H1 (cell line): ENCODE data around the gene MAPK8IP2. TPM values are rescaled to one million over a fixed set of nuclear protein-coding genes. Genes with fewer than 3 reads are reported as not detected.

Experiments used
- CTCF ChIA-PET: fragments of 300-600 bp; sonication (Branson Sonifier 250); formaldehyde crosslinking; loops from one replicate; lab custom pipeline; 2021; ENCODE audit not compliant: partially characterized antibody; lab: Charles Lee
- POLR2A ChIA-PET: fragments of 300-600 bp; sonication (Branson Sonifier 250); formaldehyde crosslinking; loops from one replicate; lab custom pipeline; 2021; ENCODE audit warnings: inconsistent platforms; ENCODE audit not compliant: partially characterized antibody; lab: Charles Lee
- DNase-seq, 2 experiments: peaks; one replicate each; pipeline versions ENCODE4 v3.0.0 to v3.0.0-alpha.2; 2010 to 2022; ENCODE audit warnings: low spot score in 2 of 2, low read depth in 1 of 2, mixed read lengths in 1 of 2
- FAIRE-seq: peaks from 2 replicates; lab custom pipeline; 2011; peaks lifted over from hg19 to GRCh38; lab: Jason Lieb, UNC
- H2AFZ ChIP-seq: 2 replicates; pipeline ENCODE4 v1.8.1; 2012; ENCODE audit warnings: low read length, inconsistent platforms
- H2AK5ac ChIP-seq: 2 replicates; pipeline ENCODE4 v1.6.1; 2013; ENCODE audit warnings: low read depth, low read length
- H2BK120ac ChIP-seq: replicated peaks from 2 replicates; pipeline ENCODE3; 2013; ENCODE audit warnings: low read depth, low read length, inconsistent platforms
- H2BK12ac ChIP-seq: 2 replicates; pipeline ENCODE4 v1.6.1; 2013; ENCODE audit warnings: low read depth, low read length
- H2BK15ac ChIP-seq: 2 replicates; pipeline ENCODE4 v1.6.1; 2013; ENCODE audit warnings: low read length
- H2BK20ac ChIP-seq: 2 replicates; pipeline ENCODE4 v1.6.1; 2013; ENCODE audit warnings: low read length
- H2BK5ac ChIP-seq: 2 replicates; pipeline ENCODE4 v1.6.1; 2013; ENCODE audit warnings: low read depth, low read length
- H3K14ac ChIP-seq: 2 replicates; pipeline ENCODE4 v1.6.1; 2013; ENCODE audit warnings: inconsistent platforms; ENCODE audit not compliant: insufficient read length
- H3K18ac ChIP-seq: 2 replicates; pipeline ENCODE4 v1.6.1; 2013; ENCODE audit warnings: low read length; ENCODE audit errors: extremely low read depth
- H3K23ac ChIP-seq: 2 replicates; pipeline ENCODE4 v1.6.1; 2013; ENCODE audit warnings: inconsistent platforms; ENCODE audit not compliant: insufficient read length
- H3K23me2 ChIP-seq: 2 replicates; pipeline ENCODE4 v1.6.1; 2013; ENCODE audit warnings: low read depth, low read length
- H3K27ac ChIP-seq: 2 replicates; pipeline ENCODE4 v1.6.1; 2011; ENCODE audit warnings: low read depth, low read length, inconsistent platforms
- H3K27me3 ChIP-seq, 4 experiments: replicated peaks in 1 of 4; 1 replicate in 1 of 4; 2 replicates in 3 of 4; pipeline versions ENCODE4 v1.6.1 to v1.8.1; 2011 to 2013; ENCODE audit warnings: low read length in 3 of 4, mild to moderate bottlenecking in 3 of 4, inconsistent platforms in 2 of 4, mixed read lengths in 2 of 4, moderate library complexity in 1 of 4; ENCODE audit not compliant: control insufficient read depth in 3 of 4, insufficient read depth in 3 of 4; ENCODE audit errors: extremely low read depth in 1 of 4
- H3K36me3 ChIP-seq, 4 experiments: 2 replicates each; pipeline versions ENCODE4 v1.6.1 to v1.8.1; 2011 to 2013; ENCODE audit warnings: mild to moderate bottlenecking in 4 of 4, low read length in 3 of 4, moderate library complexity in 2 of 4, control low read depth in 1 of 4, inconsistent platforms in 1 of 4; ENCODE audit not compliant: insufficient read depth in 4 of 4, control insufficient read depth in 2 of 4
- H3K4ac ChIP-seq: replicated peaks from 2 replicates; pipeline ENCODE3; 2013; ENCODE audit warnings: low read length, low read depth, mixed read lengths, inconsistent platforms; ENCODE audit not compliant: insufficient read length
- H3K4me1 ChIP-seq, 4 experiments: replicated peaks in 1 of 4; 1 replicate in 1 of 4; 2 replicates in 3 of 4; pipeline versions ENCODE4 v1.6.1 to v1.8.1; 2011 to 2013; ENCODE audit warnings: low read length in 3 of 4, inconsistent platforms in 2 of 4, mixed read lengths in 1 of 4; ENCODE audit not compliant: insufficient read depth in 4 of 4, control insufficient read depth in 3 of 4
- H3K4me2 ChIP-seq, 2 experiments: 2 replicates each; pipeline versions ENCODE4 v1.6.1 to v1.8.1; 2011 to 2013; ENCODE audit warnings: low read depth in 2 of 2, low read length in 2 of 2, control low read depth in 1 of 2, inconsistent platforms in 1 of 2, mild to moderate bottlenecking in 1 of 2; ENCODE audit not compliant: insufficient read depth in 1 of 2
- H3K4me3 ChIP-seq, 4 experiments: fragments of 200-600, 300-600 bp in 1 of 4; sonication (generic), shearing (Covaris generic), sonication (Bioruptor Twin) in 1 of 4; 2 replicates each; pipeline versions ENCODE4 v1.5.1 to v1.8.1; 2011 to 2016; ENCODE audit warnings: low read length in 4 of 4, low read depth in 3 of 4, control low read depth in 2 of 4, inconsistent platforms in 2 of 4, mild to moderate bottlenecking in 2 of 4, mixed read lengths in 1 of 4, moderate library complexity in 1 of 4; ENCODE audit not compliant: insufficient read depth in 2 of 4; ENCODE audit errors: extremely low read depth in 1 of 4
- H3K56ac ChIP-seq: replicated peaks from 2 replicates; pipeline ENCODE3; 2013; ENCODE audit warnings: low read depth, mild to moderate bottlenecking, mixed read lengths, low read length, inconsistent platforms; ENCODE audit not compliant: insufficient read length
- H3K79me1 ChIP-seq: 2 replicates; pipeline ENCODE4 v1.6.1; 2013; ENCODE audit warnings: low read depth, low read length, control low read depth
- H3K79me2 ChIP-seq, 2 experiments: 2 replicates each; pipeline versions ENCODE4 v1.6.1 to v1.8.1; 2012 to 2013; ENCODE audit warnings: low read length in 2 of 2, mild to moderate bottlenecking in 2 of 2, inconsistent platforms in 1 of 2; ENCODE audit not compliant: insufficient read depth in 2 of 2, control insufficient read depth in 1 of 2
- H3K9ac ChIP-seq, 4 experiments: replicated peaks in 1 of 4; 1 replicate in 1 of 4; 2 replicates in 3 of 4; pipeline versions ENCODE4 v1.6.1 to v1.8.1; 2011 to 2013; ENCODE audit warnings: low read depth in 3 of 4, low read length in 3 of 4, control low read depth in 2 of 4, mild to moderate bottlenecking in 2 of 4, moderate library complexity in 2 of 4, inconsistent platforms in 1 of 4; ENCODE audit errors: extremely low read depth in 1 of 4
- H3K9me3 ChIP-seq, 2 experiments: 2 replicates each; pipeline versions ENCODE4 v1.6.1 to v1.8.1; 2012 to 2013; ENCODE audit warnings: mild to moderate bottlenecking in 2 of 2, moderate library complexity in 2 of 2, control low read depth in 1 of 2, inconsistent platforms in 1 of 2, low read depth in 1 of 2, low read length in 1 of 2, mixed read lengths in 1 of 2; ENCODE audit not compliant: insufficient read depth in 2 of 2
- H4K20me1 ChIP-seq, 2 experiments: replicated peaks in 1 of 2; 2 replicates each; pipeline versions ENCODE3 to v1.8.1; 2011 to 2013; ENCODE audit warnings: inconsistent platforms in 2 of 2, low read length in 2 of 2, mild to moderate bottlenecking in 1 of 2; ENCODE audit not compliant: insufficient read depth in 2 of 2, control insufficient read depth in 1 of 2
- H4K5ac ChIP-seq: 2 replicates; pipeline ENCODE4 v1.6.1; 2013; ENCODE audit warnings: low read length, low read depth, mixed read lengths, inconsistent platforms; ENCODE audit not compliant: insufficient read length
- H4K8ac ChIP-seq: 2 replicates; pipeline ENCODE4 v1.8.0; 2013; ENCODE audit warnings: mild to moderate bottlenecking, moderate library complexity, low read length, inconsistent platforms; ENCODE audit not compliant: insufficient read depth; ENCODE audit errors: extremely low read depth
- H4K91ac ChIP-seq: replicated peaks from 2 replicates; pipeline ENCODE3; 2013; ENCODE audit warnings: low read length, mixed read lengths, inconsistent platforms; ENCODE audit not compliant: insufficient read length
- CHD2 ChIP-seq: IDR thresholded peaks from 2 replicates; pipeline ENCODE4 v1.6.1; 2012; ENCODE audit warnings: low read length, improper control_type of control experiment
- CTCF ChIP-seq, 3 experiments: IDR thresholded peaks; 1 replicate in 2 of 3; 2 replicates in 1 of 3; pipeline versions ENCODE4 v1.5.1 to v1.6.1; 2011; ENCODE audit warnings: low read length in 3 of 3, mild to moderate bottlenecking in 3 of 3, inconsistent platforms in 2 of 3, low read depth in 1 of 3, moderate library complexity in 1 of 3; ENCODE audit not compliant: insufficient read depth in 1 of 3; ENCODE audit errors: control extremely low read depth in 1 of 3
- GABPA ChIP-seq: IDR thresholded peaks from 2 replicates; pipeline ENCODE4 v1.6.1; 2011; ENCODE audit warnings: mild to moderate bottlenecking, low read length, moderate library complexity, borderline replicate concordance; ENCODE audit not compliant: insufficient read depth
- RAD21 ChIP-seq, 2 experiments: IDR thresholded peaks in 1 of 2; conservative IDR thresholded peaks in 1 of 2; 2 replicates each; pipeline ENCODE4 v1.6.1; 2011; ENCODE audit warnings: low read depth in 2 of 2, low read length in 2 of 2, improper control_type of control experiment in 1 of 2, inconsistent platforms in 1 of 2, mild to moderate bottlenecking in 1 of 2, moderate library complexity in 1 of 2
- SAP30 ChIP-seq: fragments of 300-600 bp; sonication (generic); IDR thresholded peaks from 2 replicates; pipeline ENCODE4 v1.7.1; 2012; ENCODE audit warnings: low read length, moderate library complexity, mild to moderate bottlenecking, inconsistent platforms; ENCODE audit not compliant: insufficient read depth, insufficient replicate concordance
- WGBS, 2 experiments: shearing (Covaris generic) in 1 of 2; methylation state at CpG; one replicate each; pipeline versions ENCODE4 v1.1.6 to v1.1.7; 2013 to 2015; ENCODE audit warnings: low lambda C conversion rate in 2 of 2, mixed read lengths in 2 of 2, inconsistent platforms in 1 of 2, low coverage in 1 of 2, missing lambda C conversion rate in 1 of 2; ENCODE audit not compliant: insufficient replicate concordance in 2 of 2, insufficient coverage in 1 of 2, insufficient read length in 1 of 2; ENCODE audit errors: extremely low coverage in 1 of 2, missing lambda C conversion rate in 1 of 2; 5-methylcytosine and 5-hydroxymethylcytosine counted together
- polyA plus RNA-seq, 7 experiments: library from polyadenylated mRNA; depleted of rRNA in 3 of 7; stranded (reverse) in 5 of 7; unstranded in 2 of 7; fragments of >200 nt in 5 of 7; fragments of 200-250 nt in 2 of 7; gene quantifications; 1 replicate in 5 of 7; 2 replicates in 1 of 7; 4 replicates in 1 of 7; pipeline versions ENCODE4 v1.2.1 to v1.2.3, GENCODE V29; 2011 to 2013; ENCODE audit warnings: missing spikeins in 2 of 7, mixed read lengths in 2 of 7
- total RNA-seq: library from RNA; stranded (reverse); fragmentation: NEBNext Ultra II Directional; extraction: Animal tissue kit (Norgen Biotek cat#: 25700); gene quantifications from 2 replicates; pipeline ENCODE4 v1.2.1, GENCODE V29; 2021

The MAPK8IP2 gene
- total and polyA plus RNA-seq, 2 of the 8 experiments (the other 6 are each of a cell fraction or from before 2014, with no cell fraction given), result 1.5 to 5.5 TPM

GRCh38 chr22:50613291-50613981 lies 12.8 kb downstream of the MAPK8IP2 start:
- Histone ChIP-seq H3K18ac (no peak overlapping the region), H4K8ac (no peak overlapping the region), H2AK5ac (no peak overlapping the region), H3K4ac (no peak overlapping the region), H2BK20ac (no peak overlapping the region), H2BK5ac (no peak overlapping the region), H3K27ac (no peak overlapping the region), H2BK15ac (no peak overlapping the region; the same call in 1 of the 2 replicates), H3K79me2 (no peaks in the 10 kb centered on the region), H3K79me1 (no peaks in the 10 kb centered on the region), H3K23ac (no peak overlapping the region), H4K20me1 (no peaks in the 10 kb centered on the region), H3K23me2 (no peaks in the 10 kb centered on the region), H2AFZ (no peak overlapping the region), H2BK120ac (no peak overlapping the region), H3K4me3 (no peak overlapping the region), H3K56ac (no peak overlapping the region), H4K91ac (no peak overlapping the region), H3K4me2 (peak overlapping the region in 1 of 2 experiments; percentile 44; a peak in 1 of 4 replicates), H3K27me3 (peaks cover 0 to 7% (median 5%) of the 10 kb centered on the region in 4 experiments; a peak in 5 of 7 replicates), H3K36me3 (no peaks in the 10 kb centered on the region), H3K9ac (no peak overlapping the region), H3K14ac (no peak overlapping the region), H2BK12ac (peak overlapping the region; percentile 50; the same call in 1 of the 2 replicates), H4K5ac (no peak overlapping the region), H3K4me1 (peaks cover 0 to 13% (median 2%) of the 10 kb centered on the region in 4 experiments; a peak in 4 of 7 replicates), H3K9me3 (no peaks in the 10 kb centered on the region)
- peak in 1 of 2 experiments; percentile 48 for DNase-seq
- peak in 1 of 2 experiments; percentile 16; a peak in 1 of 4 replicates for TF ChIP-seq RAD21 (IDR thresholded peaks at IDR 0.05 in 1 of 2, conservative IDR thresholded peaks at IDR 0.05 in 1 of 2; ENCODE audit: low read depth in 2 of 2, low read length in 2 of 2)
- TF ChIP-seq CTCF (IDR thresholded peaks at IDR 0.05; ENCODE audit: control extremely low read depth in 1 of 3, insufficient read depth in 1 of 3, low read depth in 1 of 3, low read length in 3 of 3), result peak in 2 of 3 experiments; percentile 13 to 18; a peak in 2 of 4 replicates
- TF ChIP-seq SAP30, result no peak
- 0 out of 2 replicates have a peak, but pooled peaks have one; percentile 14 for TF ChIP-seq GABPA
- TF ChIP-seq CHD2, result no peak
- CTCF ChIA-PET, result interaction anchor here (0.9 to 3.5 kb wide), 9 partner anchors 8 to 86 kb away, joined by 3 to 23 read pairs (median 3); partner anchors contain the start of genes CPT1B and SYCE3
- 77% methylated on average over 21 of the region's 22 CpGs; no CpG with 5 or more reads in 1 of the 2 experiments for WGBS, 2 experiments
- FAIRE-seq, result no peak
- POLR2A ChIA-PET, result no interaction called here
